ENCODE measurements around the gene MED15. TPM values are rescaled to one million over a fixed set of nuclear protein-coding genes. Genes with fewer than 3 reads are reported as not detected.

The MED15 gene
- total and polyA plus RNA-seq, 10 of the 15 experiments (the other 5 are each of a cell fraction or from before 2014, with no cell fraction given), result 1.4 to 75.2 (median 26.9) TPM

DNA sequence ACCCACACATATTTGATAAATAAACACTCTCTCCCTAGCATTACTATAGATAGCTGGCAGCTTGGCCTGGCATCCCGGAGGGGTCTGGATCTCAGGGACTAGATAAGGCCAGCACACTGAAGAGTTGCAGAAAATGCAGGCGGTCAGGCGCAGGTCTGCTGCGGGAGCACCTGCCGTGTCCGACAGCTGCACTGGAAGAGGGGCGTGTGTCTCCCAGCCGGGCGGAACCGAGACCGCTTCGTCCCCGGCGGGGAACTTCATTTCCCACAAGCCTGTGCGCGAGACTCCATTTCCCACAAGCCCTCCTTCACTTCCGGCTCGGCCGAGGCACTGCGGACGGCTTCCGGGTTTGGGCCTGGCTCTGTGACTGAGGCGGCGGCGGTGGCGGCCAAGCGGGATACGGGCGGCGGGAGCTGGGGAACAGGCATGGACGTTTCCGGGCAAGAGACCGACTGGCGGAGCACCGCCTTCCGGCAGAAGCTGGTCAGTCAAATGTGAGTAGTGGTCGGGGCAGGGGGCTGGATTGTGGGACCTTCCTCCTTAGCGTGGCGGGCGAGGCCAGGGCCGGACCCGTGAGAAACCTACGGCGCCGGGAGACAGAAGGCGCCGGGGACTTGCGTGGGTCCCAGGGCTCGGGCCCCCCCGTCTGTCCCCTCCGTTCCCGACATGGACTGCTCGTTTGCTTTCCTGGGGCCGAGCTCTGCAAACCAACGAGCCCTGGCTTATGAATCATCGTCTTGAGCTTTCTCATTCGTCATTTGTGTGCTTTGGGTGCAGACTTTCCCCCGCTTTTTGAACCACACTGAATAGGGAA lies at the start of gene MED15 (continued):
- TF ChIP-seq ZNF622 (IDR thresholded peaks at IDR 0.05), result no peak
- TF ChIP-seq ZNF217 (IDR thresholded peaks at IDR 0.05), result no peak
- TF ChIP-seq, protein P1, sequence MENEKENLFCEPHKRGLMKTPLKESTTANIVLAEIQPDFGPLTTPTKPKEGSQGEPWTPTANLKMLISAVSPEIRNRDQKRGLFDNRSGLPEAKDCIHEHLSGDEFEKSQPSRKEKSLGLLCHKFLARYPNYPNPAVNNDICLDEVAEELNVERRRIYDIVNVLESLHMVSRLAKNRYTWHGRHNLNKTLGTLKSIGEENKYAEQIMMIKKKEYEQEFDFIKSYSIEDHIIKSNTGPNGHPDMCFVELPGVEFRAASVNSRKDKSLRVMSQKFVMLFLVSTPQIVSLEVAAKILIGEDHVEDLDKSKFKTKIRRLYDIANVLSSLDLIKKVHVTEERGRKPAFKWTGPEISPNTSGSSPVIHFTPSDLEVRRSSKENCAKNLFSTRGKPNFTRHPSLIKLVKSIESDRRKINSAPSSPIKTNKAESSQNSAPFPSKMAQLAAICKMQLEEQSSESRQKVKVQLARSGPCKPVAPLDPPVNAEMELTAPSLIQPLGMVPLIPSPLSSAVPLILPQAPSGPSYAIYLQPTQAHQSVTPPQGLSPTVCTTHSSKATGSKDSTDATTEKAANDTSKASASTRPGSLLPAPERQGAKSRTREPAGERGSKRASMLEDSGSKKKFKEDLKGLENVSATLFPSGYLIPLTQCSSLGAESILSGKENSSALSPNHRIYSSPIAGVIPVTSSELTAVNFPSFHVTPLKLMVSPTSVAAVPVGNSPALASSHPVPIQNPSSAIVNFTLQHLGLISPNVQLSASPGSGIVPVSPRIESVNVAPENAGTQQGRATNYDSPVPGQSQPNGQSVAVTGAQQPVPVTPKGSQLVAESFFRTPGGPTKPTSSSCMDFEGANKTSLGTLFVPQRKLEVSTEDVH (IDR thresholded peaks at IDR 0.05; ENCODE audit: low read depth, partially characterized antibody), result no peak
- TF ChIP-seq STAT3 (IDR thresholded peaks at IDR 0.05; ENCODE audit: low read depth, low read length), result no peak
- TF ChIP-seq, protein P2, sequence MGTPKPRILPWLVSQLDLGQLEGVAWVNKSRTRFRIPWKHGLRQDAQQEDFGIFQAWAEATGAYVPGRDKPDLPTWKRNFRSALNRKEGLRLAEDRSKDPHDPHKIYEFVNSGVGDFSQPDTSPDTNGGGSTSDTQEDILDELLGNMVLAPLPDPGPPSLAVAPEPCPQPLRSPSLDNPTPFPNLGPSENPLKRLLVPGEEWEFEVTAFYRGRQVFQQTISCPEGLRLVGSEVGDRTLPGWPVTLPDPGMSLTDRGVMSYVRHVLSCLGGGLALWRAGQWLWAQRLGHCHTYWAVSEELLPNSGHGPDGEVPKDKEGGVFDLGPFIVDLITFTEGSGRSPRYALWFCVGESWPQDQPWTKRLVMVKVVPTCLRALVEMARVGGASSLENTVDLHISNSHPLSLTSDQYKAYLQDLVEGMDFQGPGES (IDR thresholded peaks at IDR 0.05), result no peak
- TF ChIP-seq FOXM1 (IDR thresholded peaks at IDR 0.05; ENCODE audit: low read depth, low read length), result no peak

DNA sequence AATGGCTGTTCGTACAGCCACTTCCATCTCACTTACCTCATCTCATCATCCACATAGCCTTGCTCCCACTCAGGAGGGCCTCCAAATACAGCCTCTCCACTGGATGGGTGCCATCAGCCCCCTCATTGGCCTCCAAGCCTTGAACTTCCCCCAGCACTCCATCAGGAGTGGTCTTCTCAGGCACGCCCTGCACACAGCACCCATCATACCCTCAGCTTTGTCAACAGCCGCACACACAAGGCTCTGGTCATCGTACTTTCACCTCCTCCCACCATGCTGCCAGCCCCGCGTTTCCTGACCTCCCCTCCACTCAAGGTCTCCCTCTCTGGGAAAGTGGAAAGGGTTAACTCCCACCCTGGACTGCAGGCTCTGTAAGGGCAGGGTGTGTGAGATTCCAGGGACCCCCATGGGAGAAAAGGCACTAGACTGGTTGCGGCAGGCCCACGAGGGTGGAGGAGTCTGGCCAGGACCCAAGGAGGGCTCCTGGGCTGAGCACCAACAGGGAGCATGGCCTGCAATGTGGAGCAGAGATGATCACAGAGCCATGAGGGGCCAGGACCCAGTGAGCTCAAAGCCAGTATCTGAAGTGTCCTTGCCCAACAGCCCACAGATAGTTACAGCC lies 48.8 kb upstream of the MED15 start:
- DNase-seq (ENCODE audit: low read depth, low spot score), result no peak
- in situ Hi-C loops (cut with MboI) (loop anchor here (5.0 kb wide), 1 partner anchor 36 kb away; no protein-coding TSS in a partner anchor), intact Hi-C loops (cut with micrococcal nuclease; ENCODE audit: unreplicated experiment) (loop anchor here (5.0 kb wide), 1 partner anchor 301 kb away; no protein-coding TSS in a partner anchor)
- no peak overlapping the region for H3K4me2 ChIP-seq (ENCODE audit: control insufficient read depth, insufficient read depth)
- H4K20me1 ChIP-seq (ENCODE audit: control insufficient read depth, insufficient read depth), result no peaks in the 10 kb centered on the region
- ChIA-PET POLR2A (interaction anchor here (0.7 kb wide), 1 partner anchor 511 kb away, joined by 3 read pairs; no protein-coding TSS in a partner anchor), CTCF (interaction anchor here (1.3 kb wide), 1 partner anchor 41 kb away, joined by 4 read pairs; no protein-coding TSS in a partner anchor), RAD21 (ENCODE audit: unreplicated experiment) (no interaction called here), SMC1A (ENCODE audit: uncharacterized antibody, unreplicated experiment) (no interaction called here)
- no peak for ATAC-seq
- H3K4me1 ChIP-seq (ENCODE audit: control insufficient read depth, insufficient read depth, low read length), result peaks cover 16% of the 10 kb centered on the region
- 98% methylated on average over 8 of the region's 8 CpGs for WGBS (ENCODE audit: insufficient coverage, insufficient replicate concordance, low lambda C conversion rate, missing lambda C conversion rate)
- no peaks in the 10 kb centered on the region for H3K79me2 ChIP-seq (ENCODE audit: control insufficient read depth, insufficient read depth, low read length)
- H3K36me3 ChIP-seq (ENCODE audit: control insufficient read depth in 2 of 2, insufficient read depth in 2 of 2, low read length in 1 of 2), result peaks cover 0 to 10% of the 10 kb centered on the region in 2 experiments; a peak in 1 of 4 replicates
- no peaks in the 10 kb centered on the region for H3K27me3 ChIP-seq (replicated peaks in 1 of 2; ENCODE audit: control insufficient read depth in 2 of 2, insufficient read depth in 2 of 2, low read length in 1 of 2)
- no TSS peak for BruUV-seq (replicated peaks)
- TF ChIP-seq NFYA (IDR thresholded peaks at IDR 0.05; ENCODE audit: borderline replicate concordance, low read depth, low read length), result no peak
- no peak for TF ChIP-seq FOXM1 (IDR thresholded peaks at IDR 0.05; ENCODE audit: low read depth, low read length)
- no peak overlapping the region for H3K4me3 ChIP-seq
- H3K9ac ChIP-seq (ENCODE audit: control insufficient read depth, insufficient read depth, low read length), result no peak overlapping the region
- FAIRE-seq, result no peak
- H2AFZ ChIP-seq (ENCODE audit: control insufficient read depth, low read depth, low read length), result no peak overlapping the region
- no peaks in the 10 kb centered on the region for H3K9me3 ChIP-seq (replicated peaks; ENCODE audit: control insufficient read depth, insufficient read depth, low read length)
- no peak overlapping the region for H3K27ac ChIP-seq (ENCODE audit: control insufficient read depth, insufficient read depth)

Measured in GM12878 (cell line).